ENCODE measurements around the gene PCK2.
A peak's percentile ranks its signal among the peaks of the same experiment; 100 is the strongest.
"Not testable (repeated sequence)": the region's sequence is repeated elsewhere in the genome, so short reads cannot be mapped to it uniquely, and the experiment has no call there.

Gene PCK2

GRCh38 chr14:24095271-24096068, 1.4 kb downstream of the PCK2 start:
- DNase-seq (ENCODE audit: low spot score), result peak; percentile 21

- no peak for DNase-seq (ENCODE audit: low spot score)
Observed at GRCh38 chr14:24096545-24097181, 2.6 kb downstream of the PCK2 start.

DNA sequence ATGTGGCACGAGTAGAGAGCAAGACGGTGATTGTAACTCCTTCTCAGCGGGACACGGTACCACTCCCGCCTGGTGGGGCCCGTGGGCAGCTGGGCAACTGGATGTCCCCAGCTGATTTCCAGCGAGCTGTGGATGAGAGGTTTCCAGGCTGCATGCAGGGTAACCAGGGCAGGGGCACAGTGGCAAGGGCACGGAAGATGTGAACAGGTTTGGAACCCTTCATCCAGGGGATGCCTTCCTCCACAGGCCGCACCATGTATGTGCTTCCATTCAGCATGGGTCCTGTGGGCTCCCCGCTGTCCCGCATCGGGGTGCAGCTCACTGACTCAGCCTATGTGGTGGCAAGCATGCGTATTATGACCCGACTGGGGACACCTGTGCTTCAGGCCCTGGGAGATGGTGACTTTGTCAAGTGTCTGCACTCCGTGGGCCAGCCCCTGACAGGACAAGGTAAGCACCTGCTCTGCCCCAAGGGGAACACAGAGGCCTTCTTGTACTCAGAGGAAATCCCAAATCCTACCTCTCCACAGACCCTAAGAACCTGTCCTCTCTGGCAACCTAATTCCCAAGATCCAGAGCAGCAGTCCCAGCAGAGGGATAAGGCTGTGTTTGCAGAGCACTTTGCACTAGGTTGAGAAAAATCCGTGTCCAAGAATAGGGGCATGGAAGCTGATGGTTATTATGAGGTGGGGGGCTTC, 4.3 kb downstream of the PCK2 start:
- DNase-seq (ENCODE audit: low spot score), result no peak

- no peak for DNase-seq (ENCODE audit: low spot score)
Observed at GRCh38 chr14:24098927-24099813, 5.1 kb downstream of the PCK2 start.

GRCh38 chr14:24100197-24100981, 6.3 kb downstream of the PCK2 start:
- DNase-seq (ENCODE audit: low spot score), result no peak

DNA sequence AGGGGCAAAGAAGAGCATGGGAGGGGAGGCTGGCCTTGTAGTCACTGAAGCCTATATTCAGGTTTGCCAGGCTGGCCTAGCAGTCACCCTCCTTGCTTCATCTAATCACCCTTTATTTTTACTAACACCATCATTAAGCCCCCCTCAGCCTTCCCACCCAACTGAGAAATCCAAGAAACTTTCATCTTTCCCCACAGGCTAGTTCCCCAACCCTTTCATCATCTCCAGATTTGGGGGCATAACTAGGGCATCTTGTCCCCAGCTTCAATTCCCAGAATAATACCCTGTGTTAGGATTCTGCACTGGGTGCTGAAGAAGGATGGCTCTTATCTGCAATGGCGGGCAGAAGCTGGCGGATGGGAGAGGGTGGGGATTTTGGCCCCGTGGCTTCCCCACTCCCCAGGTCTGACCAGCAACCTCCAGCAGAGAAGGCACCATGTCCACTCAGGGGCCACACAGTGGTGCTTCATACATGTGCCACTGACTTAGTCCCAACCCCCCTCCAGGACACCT, 6.9 kb downstream of the PCK2 start:
- DNase-seq (ENCODE audit: low spot score), result no peak

DNA sequence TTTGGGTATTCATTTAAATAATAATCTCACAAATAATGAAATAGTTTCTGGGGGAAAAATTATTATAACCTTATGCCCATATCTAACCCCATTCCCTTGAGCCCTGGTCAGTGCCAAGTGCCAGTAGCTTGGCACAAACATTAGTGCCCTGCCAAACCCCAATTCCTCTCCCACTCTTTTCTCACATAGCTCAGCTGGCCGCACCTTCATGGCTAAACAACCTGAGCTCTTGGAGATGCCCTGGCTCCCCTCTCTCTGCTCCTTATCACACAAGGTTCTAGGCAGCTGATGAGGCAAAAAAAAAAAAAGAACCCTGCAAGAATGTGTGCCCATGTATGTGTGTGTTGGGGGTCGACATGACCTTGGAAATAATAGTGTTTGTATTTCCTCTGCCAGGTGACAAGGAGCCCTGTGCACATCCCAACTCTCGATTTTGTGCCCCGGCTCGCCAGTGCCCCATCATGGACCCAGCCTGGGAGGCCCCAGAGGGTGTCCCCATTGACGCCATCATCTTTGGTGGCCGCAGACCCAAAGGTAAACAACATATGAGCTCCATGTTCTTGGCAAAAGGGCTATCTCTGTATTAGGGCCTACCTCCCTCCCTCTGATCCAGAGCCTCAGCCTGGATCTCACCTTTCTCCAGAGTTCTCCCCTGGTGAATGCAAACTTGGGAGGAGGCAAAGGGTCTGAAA, 8.4 kb downstream of the PCK2 start:
- no peak for DNase-seq (ENCODE audit: low spot score)

- DNase-seq (ENCODE audit: low spot score), result no peak
Observed at GRCh38 chr14:24103451-24103850, 9.3 kb downstream of the PCK2 start.

DNA sequence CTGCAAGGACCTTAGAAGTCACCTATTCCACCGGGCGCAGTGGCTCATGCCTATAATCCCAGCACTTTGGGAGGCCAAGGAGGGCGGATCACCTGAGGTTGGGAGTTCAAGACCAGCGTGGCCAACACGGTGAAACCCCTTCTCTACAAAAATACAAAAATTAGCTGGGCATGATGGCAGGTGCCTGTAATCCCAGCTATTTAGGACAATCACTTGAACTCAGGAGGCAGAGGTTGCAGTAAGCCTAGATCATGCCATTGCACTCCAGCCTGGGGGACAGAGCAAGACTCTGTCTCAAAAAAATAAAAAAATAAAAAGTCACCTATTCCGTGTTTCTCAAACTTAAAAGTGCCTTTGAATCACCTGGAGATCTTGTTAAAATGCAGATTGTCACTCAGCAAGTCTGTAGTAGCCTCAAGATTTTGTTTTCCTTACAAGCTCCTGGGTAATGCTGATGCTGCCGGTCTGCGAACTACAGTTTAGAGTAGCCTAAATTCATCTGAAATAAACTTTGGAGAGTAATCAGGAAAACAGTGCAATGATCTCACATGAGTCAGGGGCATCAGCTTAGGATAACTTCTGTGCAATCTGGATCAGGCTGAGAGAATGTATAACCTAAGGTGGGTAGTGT, 11.6 kb downstream of the PCK2 start:
- not testable (repeated sequence) for DNase-seq (ENCODE audit: low spot score)

DNA sequence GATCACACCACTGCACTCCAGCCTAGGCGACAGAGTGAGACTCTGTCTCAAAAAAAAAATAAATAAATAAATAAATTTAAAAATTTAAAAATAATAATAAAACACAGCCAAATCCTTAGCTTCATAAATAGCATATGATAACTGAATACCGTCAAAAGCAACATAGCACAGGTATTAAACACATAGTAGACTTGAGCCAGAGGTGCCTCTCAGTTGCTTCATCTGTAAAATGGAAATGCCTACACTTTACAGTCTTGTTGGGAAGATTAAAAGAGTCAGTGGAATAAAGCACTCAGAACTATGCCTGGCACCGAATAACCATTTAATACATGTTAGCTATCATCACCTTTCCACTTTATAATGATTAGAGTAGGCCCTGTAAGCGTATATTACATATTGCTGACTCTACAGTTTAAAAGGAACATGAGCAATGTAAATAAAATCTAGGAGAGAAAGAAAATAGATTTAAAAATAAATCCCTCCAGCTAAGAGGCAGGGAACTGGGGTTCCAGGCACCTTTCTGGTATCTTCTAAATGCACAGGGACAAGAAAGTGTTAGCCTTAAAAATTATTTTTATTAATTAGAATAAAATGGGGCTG, 12.7 kb downstream of the PCK2 start:
- DNase-seq (ENCODE audit: low spot score), result no peak

- no peak for DNase-seq (ENCODE audit: low spot score)
Observed at GRCh38 chr14:24108336-24108874, 14.3 kb downstream of the PCK2 start.

- no peak for DNase-seq (ENCODE audit: low spot score)
Observed at GRCh38 chr14:24110060-24110459, 15.9 kb downstream of the PCK2 start.

GRCh38 chr14:24110523-24110922, 16.4 kb downstream of the PCK2 start:
- no peak for DNase-seq (ENCODE audit: low spot score)

DNA sequence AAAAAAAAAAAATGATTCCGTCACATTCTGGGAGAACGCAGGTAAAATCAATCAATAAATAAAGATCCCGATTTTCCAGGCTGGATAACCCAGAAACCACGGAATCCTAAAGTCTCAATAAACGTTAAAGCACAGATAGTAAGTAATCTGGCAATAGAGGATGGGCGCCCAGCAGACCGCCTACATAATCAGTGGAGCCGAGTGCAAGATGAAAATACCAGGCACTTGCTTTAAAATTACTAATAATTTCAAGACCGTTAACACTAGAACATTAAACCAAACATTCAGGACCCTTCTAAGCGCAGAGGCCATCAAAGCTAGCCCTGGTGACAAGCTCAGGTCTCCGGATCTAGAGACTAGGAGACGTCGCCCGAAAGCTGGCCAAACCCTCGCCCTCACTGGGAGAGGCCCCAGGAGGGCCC, 19.3 kb downstream of the PCK2 start:
- DNase-seq (ENCODE audit: low spot score), result no peak

- DNase-seq (ENCODE audit: low spot score), result peak; percentile 80
Observed at GRCh38 chr14:24113801-24114531, 19.9 kb downstream of the PCK2 start.

GRCh38 chr14:24114532-24115421, 20.7 kb downstream of the PCK2 start, which contains the start of the genes DCAF11 and NRL:
DCAF11 (plus strand) TSS chr14:24114777; CDS start chr14:24115595, 818 bp downstream.
NRL (minus strand) TSS chr14:24114949; CDS start chr14:24082848, 32,101 bp downstream.
- peak; percentile 99 for DNase-seq (ENCODE audit: low spot score)

Data from CD4-positive, alpha-beta T cell treated with Interleukin-15 for 4 hours (primary cell).